ENCODE data around the gene FAM78A. TPM values are rescaled to one million over a fixed set of nuclear protein-coding genes. Genes with fewer than 3 reads are reported as not detected.

The FAM78A gene
- total and polyA plus RNA-seq, 7 experiments from 2014 or later: 10.5 to 114 (median 66.0) TPM

GRCh38 chr9:131236161-131236560, 40.1 kb downstream of the FAM78A start:
- Mint-ChIP-seq H3K4me3 (peak overlapping the region in 1 of 10 donors; percentile 82), H3K9me3 (no peaks in the 10 kb centered on the region), H3K36me3 (peaks cover 8 to 24% (median 19%) of the 10 kb centered on the region in 5 donors), H3K27ac (peak overlapping the region in 4 of 9 donors; percentile 26 to 88 (median 61)), H3K4me1 (peaks cover 29 to 65% (median 48%) of the 10 kb centered on the region in 7 donors), H3K27me3 (no peaks in the 10 kb centered on the region)
- DNase-seq: no peak
- no peaks in the 10 kb centered on the region for H3K27me3 ChIP-seq (ENCODE audit: control insufficient read depth in 2 of 2, insufficient read depth in 2 of 2, low read length in 2 of 2)
- POLR2A ChIA-PET: interaction anchor here (0.8 to 9.2 kb wide), 5 partner anchors 13 to 111 kb away, joined by 3 to 132 read pairs (median 50); partner anchors contain the start of genes FAM78A and NUP214
- peaks cover 0 to 35% (median 0%) of the 10 kb centered on the region in 3 experiments for H3K36me3 ChIP-seq (ENCODE audit: control insufficient read depth in 2 of 3, insufficient read depth in 3 of 3, low read length in 3 of 3)
- no peaks in the 10 kb centered on the region for H3K9me3 ChIP-seq (ENCODE audit: control insufficient read depth in 2 of 3, low read length in 3 of 3)
- CTCF ChIA-PET: interaction anchor here (0.6 to 1.5 kb wide), 3 partner anchors 21 to 57 kb away, joined by 3 to 4 read pairs (median 4); no protein-coding TSS in a partner anchor
- H3K4me1 ChIP-seq (ENCODE audit: control insufficient read depth in 2 of 2, insufficient read depth in 2 of 2, low read length in 2 of 2): peaks cover 42 to 43% of the 10 kb centered on the region in 2 donors
- H3K27ac ChIP-seq (ENCODE audit: low read depth, low read length): no peak overlapping the region
- intact Hi-C loops (cut with micrococcal nuclease): loop anchor here (5.0 kb wide), 1 partner anchor 59 kb away; no protein-coding TSS in a partner anchor
- no peak for ATAC-seq
- H3K4me3 ChIP-seq (ENCODE audit: low read length): no peak overlapping the region

GRCh38 chr9:131235480-131235851, 40.8 kb downstream of the FAM78A start:
- ChIA-PET POLR2A (interaction anchor here (0.8 to 9.2 kb wide), 5 partner anchors 13 to 110 kb away, joined by 3 to 132 read pairs (median 50); partner anchors contain the start of genes FAM78A and NUP214), CTCF (interaction anchor here (0.6 to 1.5 kb wide), 5 partner anchors 20 to 101 kb away, joined by 3 to 4 read pairs (median 3); no protein-coding TSS in a partner anchor)
- peaks cover 10 to 28% (median 19%) of the 10 kb centered on the region in 5 donors for H3K36me3 Mint-ChIP-seq
- Histone ChIP-seq H3K4me1 (ENCODE audit: control insufficient read depth in 2 of 2, insufficient read depth in 2 of 2, low read length in 2 of 2) (peaks cover 42 to 43% of the 10 kb centered on the region in 2 donors), H3K9me3 (ENCODE audit: control insufficient read depth in 2 of 3, low read length in 3 of 3) (no peaks in the 10 kb centered on the region), H3K27me3 (ENCODE audit: control insufficient read depth in 2 of 2, insufficient read depth in 2 of 2, low read length in 2 of 2) (no peaks in the 10 kb centered on the region), H3K27ac (ENCODE audit: low read depth, low read length) (no peak overlapping the region), H3K36me3 (ENCODE audit: control insufficient read depth in 2 of 3, insufficient read depth in 3 of 3, low read length in 3 of 3) (peaks cover 0 to 40% (median 3%) of the 10 kb centered on the region in 3 experiments), H3K4me3 (ENCODE audit: low read length) (no peak overlapping the region)
- H3K4me3 Mint-ChIP-seq: no peak overlapping the region
- intact Hi-C loops (cut with micrococcal nuclease): loop anchor here (5.0 kb wide), 1 partner anchor 58 kb away; no protein-coding TSS in a partner anchor
- H3K27me3 Mint-ChIP-seq: no peaks in the 10 kb centered on the region
- ATAC-seq: no peak
- DNase-seq: no peak
- H3K9me3 Mint-ChIP-seq: no peaks in the 10 kb centered on the region
- peaks cover 29 to 65% (median 48%) of the 10 kb centered on the region in 7 donors for H3K4me1 Mint-ChIP-seq
- H3K27ac Mint-ChIP-seq: peak overlapping the region in 6 of 9 donors; percentile 37 to 75 (median 47)

GRCh38 chr9:131234799-131235479, 41.4 kb downstream of the FAM78A start:
- Mint-ChIP-seq H3K4me1 (peaks cover 25 to 60% (median 43%) of the 10 kb centered on the region in 7 donors), H3K36me3 (peaks cover 10 to 33% (median 21%) of the 10 kb centered on the region in 5 donors), H3K27ac (peak overlapping the region in 6 of 9 donors; percentile 32 to 86 (median 66)), H3K9me3 (no peaks in the 10 kb centered on the region), H3K27me3 (no peaks in the 10 kb centered on the region), H3K4me3 (no peak overlapping the region)
- Histone ChIP-seq H3K27me3 (ENCODE audit: control insufficient read depth in 2 of 2, insufficient read depth in 2 of 2, low read length in 2 of 2) (no peaks in the 10 kb centered on the region), H3K4me3 (ENCODE audit: low read length) (no peak overlapping the region), H3K4me1 (ENCODE audit: control insufficient read depth in 2 of 2, insufficient read depth in 2 of 2, low read length in 2 of 2) (peaks cover 42 to 43% of the 10 kb centered on the region in 2 donors), H3K9me3 (ENCODE audit: control insufficient read depth in 2 of 3, low read length in 3 of 3) (no peaks in the 10 kb centered on the region), H3K36me3 (ENCODE audit: control insufficient read depth in 2 of 3, insufficient read depth in 3 of 3, low read length in 3 of 3) (peaks cover 0 to 45% (median 5%) of the 10 kb centered on the region in 3 experiments), H3K27ac (ENCODE audit: low read depth, low read length) (no peak overlapping the region)
- ChIA-PET CTCF (interaction anchor here (0.8 to 1.5 kb wide), 4 partner anchors 32 to 101 kb away, joined by 3 to 4 read pairs (median 3); no protein-coding TSS in a partner anchor), POLR2A (interaction anchor here (0.7 to 9.2 kb wide), 5 partner anchors 19 to 110 kb away, joined by 3 to 132 read pairs (median 50); partner anchors contain the start of genes FAM78A and NUP214)
- ATAC-seq: no peak
- no peak for DNase-seq
- intact Hi-C loops (cut with micrococcal nuclease): loop anchor here (5.0 kb wide), 2 partner anchors 43 to 58 kb away; no protein-coding TSS in a partner anchor

GRCh38 chr9:131233995-131234394, 42.3 kb downstream of the FAM78A start:
- no peaks in the 10 kb centered on the region for H3K27me3 ChIP-seq (ENCODE audit: control insufficient read depth in 2 of 2, insufficient read depth in 2 of 2, low read length in 2 of 2)
- Mint-ChIP-seq H3K27me3 (no peaks in the 10 kb centered on the region), H3K9me3 (no peaks in the 10 kb centered on the region), H3K36me3 (peaks cover 10 to 37% (median 25%) of the 10 kb centered on the region in 5 donors), H3K4me1 (peaks cover 18 to 52% (median 38%) of the 10 kb centered on the region in 7 donors), H3K27ac (peak overlapping the region; percentile 3 to 88 (median 75)), H3K4me3 (peak overlapping the region in 7 of 10 donors; percentile 26 to 55 (median 39))
- ChIA-PET CTCF (interaction anchor here (1.4 kb wide), 1 partner anchor 102 kb away, joined by 3 read pairs; no protein-coding TSS in a partner anchor), POLR2A (interaction anchor here (0.7 to 9.2 kb wide), 5 partner anchors 20 to 103 kb away, joined by 3 to 132 read pairs (median 50); partner anchors contain the start of gene FAM78A)
- intact Hi-C loops (cut with micrococcal nuclease): loop anchor here in 1 of 2 donors (5.0 kb wide), 1 partner anchor 42 kb away; no protein-coding TSS in a partner anchor
- ATAC-seq (peak; percentile 50), DNase-seq (no peak)
- H3K9me3 ChIP-seq (ENCODE audit: control insufficient read depth in 2 of 3, low read length in 3 of 3): no peaks in the 10 kb centered on the region
- H3K4me3 ChIP-seq (ENCODE audit: low read length): peak overlapping the region; percentile 5
- H3K4me1 ChIP-seq (ENCODE audit: control insufficient read depth in 2 of 2, insufficient read depth in 2 of 2, low read length in 2 of 2): peaks cover 36 to 40% of the 10 kb centered on the region in 2 donors
- peaks cover 0 to 54% (median 5%) of the 10 kb centered on the region in 3 experiments for H3K36me3 ChIP-seq (ENCODE audit: control insufficient read depth in 2 of 3, insufficient read depth in 3 of 3, low read length in 3 of 3)
- no peak overlapping the region for H3K27ac ChIP-seq (ENCODE audit: low read depth, low read length)

GRCh38 chr9:131233556-131233955, 42.8 kb downstream of the FAM78A start:
- peak overlapping the region in 7 of 10 donors; percentile 38 to 55 (median 53) for H3K4me3 Mint-ChIP-seq
- H3K4me3 ChIP-seq (ENCODE audit: low read length): peak overlapping the region; percentile 5

GRCh38 chr9:131228988-131229387, 47.3 kb downstream of the FAM78A start:
- Mint-ChIP-seq H3K27ac (peak overlapping the region in 2 of 9 donors; percentile 22 to 32), H3K36me3 (peaks cover 4 to 50% (median 28%) of the 10 kb centered on the region in 5 donors), H3K4me3 (no peak overlapping the region), H3K27me3 (no peaks in the 10 kb centered on the region), H3K9me3 (no peaks in the 10 kb centered on the region), H3K4me1 (peaks cover 0 to 17% (median 12%) of the 10 kb centered on the region in 7 donors)
- H3K9me3 ChIP-seq (ENCODE audit: control insufficient read depth in 2 of 3, low read length in 3 of 3): no peaks in the 10 kb centered on the region
- H3K36me3 ChIP-seq (ENCODE audit: control insufficient read depth in 2 of 3, insufficient read depth in 3 of 3, low read length in 3 of 3): peaks cover 0 to 41% (median 5%) of the 10 kb centered on the region in 3 experiments
- peaks cover 8% of the 10 kb centered on the region in 2 donors for H3K4me1 ChIP-seq (ENCODE audit: control insufficient read depth in 2 of 2, insufficient read depth in 2 of 2, low read length in 2 of 2)
- intact Hi-C loops (cut with micrococcal nuclease): no loop called here
- H3K27me3 ChIP-seq (ENCODE audit: control insufficient read depth in 2 of 2, insufficient read depth in 2 of 2, low read length in 2 of 2): no peaks in the 10 kb centered on the region
- no peak for DNase-seq
- no peak for ATAC-seq
- ChIA-PET CTCF (no interaction called here), POLR2A (interaction anchor here (0.6 to 1.0 kb wide), 2 partner anchors 9 to 13 kb away, joined by 3 to 6 read pairs; no protein-coding TSS in a partner anchor)
- no peak overlapping the region for H3K4me3 ChIP-seq (ENCODE audit: low read length)
- H3K27ac ChIP-seq (ENCODE audit: low read depth, low read length): no peak overlapping the region

More at GRCh38 chr9:131233556-131233955, 42.8 kb downstream of the FAM78A start:
- Mint-ChIP-seq H3K4me1 (peaks cover 16 to 48% (median 36%) of the 10 kb centered on the region in 7 donors), H3K36me3 (peaks cover 10 to 41% (median 25%) of the 10 kb centered on the region in 5 donors), H3K27ac (peak overlapping the region; percentile 3 to 88 (median 75)), H3K27me3 (no peaks in the 10 kb centered on the region), H3K9me3 (no peaks in the 10 kb centered on the region)
- no peaks in the 10 kb centered on the region for H3K9me3 ChIP-seq (ENCODE audit: control insufficient read depth in 2 of 3, low read length in 3 of 3)
- peak; percentile 40 for ATAC-seq
- H3K27ac ChIP-seq (ENCODE audit: low read depth, low read length): peak overlapping the region; percentile 34
- CTCF ChIA-PET: no interaction called here
- H3K36me3 ChIP-seq (ENCODE audit: control insufficient read depth in 2 of 3, insufficient read depth in 3 of 3, low read length in 3 of 3): peaks cover 0 to 59% (median 5%) of the 10 kb centered on the region in 3 experiments
- H3K27me3 ChIP-seq (ENCODE audit: control insufficient read depth in 2 of 2, insufficient read depth in 2 of 2, low read length in 2 of 2): no peaks in the 10 kb centered on the region
- intact Hi-C loops (cut with micrococcal nuclease): loop anchor here in 1 of 2 donors (5.0 kb wide), 1 partner anchor 41 kb away; no protein-coding TSS in a partner anchor
- peak in 2 of 9 donors; percentile 31 to 41 for DNase-seq
- peaks cover 31 to 36% of the 10 kb centered on the region in 2 donors for H3K4me1 ChIP-seq (ENCODE audit: control insufficient read depth in 2 of 2, insufficient read depth in 2 of 2, low read length in 2 of 2)
- POLR2A ChIA-PET: interaction anchor here (1.3 to 9.2 kb wide), 3 partner anchors 20 to 41 kb away, joined by 3 to 132 read pairs (median 75); no protein-coding TSS in a partner anchor

Measured in naive thymus-derived CD4-positive, alpha-beta T cell (primary cell).